HG02840 (cell line): ENCODE results near the gene USH2A.

ENCODE experiments used
- ATAC-seq: cut with Tn5 transposase; IDR thresholded peaks from one replicate; pipeline ENCODE4 v1.9.1; 2021; ENCODE audit warnings: mild to moderate bottlenecking, moderate library complexity, moderate number of reproducible peaks; ENCODE audit not compliant: unreplicated experiment, low FRiP score

Gene USH2A, protein sequence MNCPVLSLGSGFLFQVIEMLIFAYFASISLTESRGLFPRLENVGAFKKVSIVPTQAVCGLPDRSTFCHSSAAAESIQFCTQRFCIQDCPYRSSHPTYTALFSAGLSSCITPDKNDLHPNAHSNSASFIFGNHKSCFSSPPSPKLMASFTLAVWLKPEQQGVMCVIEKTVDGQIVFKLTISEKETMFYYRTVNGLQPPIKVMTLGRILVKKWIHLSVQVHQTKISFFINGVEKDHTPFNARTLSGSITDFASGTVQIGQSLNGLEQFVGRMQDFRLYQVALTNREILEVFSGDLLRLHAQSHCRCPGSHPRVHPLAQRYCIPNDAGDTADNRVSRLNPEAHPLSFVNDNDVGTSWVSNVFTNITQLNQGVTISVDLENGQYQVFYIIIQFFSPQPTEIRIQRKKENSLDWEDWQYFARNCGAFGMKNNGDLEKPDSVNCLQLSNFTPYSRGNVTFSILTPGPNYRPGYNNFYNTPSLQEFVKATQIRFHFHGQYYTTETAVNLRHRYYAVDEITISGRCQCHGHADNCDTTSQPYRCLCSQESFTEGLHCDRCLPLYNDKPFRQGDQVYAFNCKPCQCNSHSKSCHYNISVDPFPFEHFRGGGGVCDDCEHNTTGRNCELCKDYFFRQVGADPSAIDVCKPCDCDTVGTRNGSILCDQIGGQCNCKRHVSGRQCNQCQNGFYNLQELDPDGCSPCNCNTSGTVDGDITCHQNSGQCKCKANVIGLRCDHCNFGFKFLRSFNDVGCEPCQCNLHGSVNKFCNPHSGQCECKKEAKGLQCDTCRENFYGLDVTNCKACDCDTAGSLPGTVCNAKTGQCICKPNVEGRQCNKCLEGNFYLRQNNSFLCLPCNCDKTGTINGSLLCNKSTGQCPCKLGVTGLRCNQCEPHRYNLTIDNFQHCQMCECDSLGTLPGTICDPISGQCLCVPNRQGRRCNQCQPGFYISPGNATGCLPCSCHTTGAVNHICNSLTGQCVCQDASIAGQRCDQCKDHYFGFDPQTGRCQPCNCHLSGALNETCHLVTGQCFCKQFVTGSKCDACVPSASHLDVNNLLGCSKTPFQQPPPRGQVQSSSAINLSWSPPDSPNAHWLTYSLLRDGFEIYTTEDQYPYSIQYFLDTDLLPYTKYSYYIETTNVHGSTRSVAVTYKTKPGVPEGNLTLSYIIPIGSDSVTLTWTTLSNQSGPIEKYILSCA (N-terminal part only)

DNA sequence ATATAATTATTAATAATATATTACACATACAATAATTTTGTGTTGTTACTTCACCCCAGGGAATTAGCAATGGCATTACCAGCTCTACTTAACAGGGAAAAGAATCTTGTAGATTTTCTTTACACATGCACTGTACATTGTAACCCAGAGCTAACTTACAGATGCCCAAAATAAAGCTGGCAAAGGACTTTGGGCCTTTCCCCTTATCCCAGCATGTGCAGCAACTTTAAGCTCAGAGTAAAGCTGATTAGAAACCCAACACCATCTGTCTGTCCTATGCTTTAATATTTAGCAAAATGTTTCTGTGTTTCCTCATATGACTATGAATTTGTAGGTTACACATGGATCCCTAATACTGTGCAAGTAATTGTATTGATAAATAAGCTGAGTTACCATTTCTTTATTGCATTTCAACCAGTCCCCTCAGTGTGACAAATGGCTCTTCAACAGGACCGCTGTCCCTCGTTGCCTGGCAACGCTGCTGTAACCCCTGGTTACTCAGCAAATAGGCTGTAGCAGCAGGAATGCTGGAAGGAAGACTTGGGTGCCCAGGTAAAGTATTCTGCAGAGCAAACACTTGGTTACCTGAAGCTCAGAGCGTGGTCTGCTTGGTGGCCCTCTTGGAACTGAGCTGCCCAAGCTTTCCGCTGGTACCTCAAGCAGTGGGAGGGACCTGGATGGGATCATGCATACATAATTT is at the start of gene USH2A:
Gene USH2A (minus strand): TSS at position 628 of the 700 bp plus-strand sequence. CDS start 1,112 bp downstream, outside the sequence.
- no peak for ATAC-seq

DNA sequence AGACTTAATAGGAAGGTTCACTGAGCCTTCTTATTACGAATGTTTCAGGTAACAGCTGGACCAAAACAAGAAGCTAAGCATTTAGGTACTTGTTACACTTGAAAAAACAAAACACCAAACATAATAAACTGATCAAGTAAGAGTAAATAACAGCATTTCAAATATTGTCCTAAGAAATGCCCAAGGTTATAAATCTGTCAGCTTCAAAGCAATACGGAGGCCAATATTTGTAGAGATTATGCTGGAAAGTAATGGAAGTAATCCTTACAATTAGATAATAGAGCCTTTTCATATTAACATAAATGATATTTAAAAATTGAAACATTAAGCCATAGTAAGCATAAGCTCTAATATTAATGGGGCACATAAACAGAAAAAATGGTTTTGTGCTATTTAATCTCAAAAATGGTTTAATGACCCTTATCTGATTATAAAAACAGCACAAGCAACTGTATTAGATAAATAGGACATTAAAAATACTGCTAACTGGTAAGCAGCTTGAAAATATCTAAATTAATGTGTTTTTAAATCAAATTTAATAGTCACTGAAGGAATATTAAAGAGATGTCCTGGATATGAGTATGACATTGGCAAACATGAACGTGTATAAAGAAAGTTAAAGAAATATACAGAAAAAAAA is 43.0 kb upstream of the USH2A start:
- ATAC-seq, result no peak

DNA sequence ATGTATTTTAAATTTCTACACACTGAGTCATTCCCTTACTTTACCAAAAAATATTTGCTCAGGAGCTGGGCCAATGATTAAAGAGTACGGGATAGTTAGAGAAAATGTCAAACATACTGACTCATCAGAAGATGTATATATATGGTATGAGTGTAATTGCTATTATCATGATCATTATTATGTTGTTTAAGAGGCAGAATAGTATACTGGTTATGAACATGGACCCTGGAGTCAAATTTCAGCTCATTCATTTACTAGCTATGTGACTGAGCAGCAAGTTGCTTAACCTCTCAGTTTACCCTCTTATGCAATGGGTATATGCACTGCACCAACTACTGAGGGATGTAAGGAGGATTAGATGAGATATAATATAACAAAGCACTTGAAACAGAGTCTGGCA is 41.2 kb upstream of the USH2A start:
- ATAC-seq, result no peak

DNA sequence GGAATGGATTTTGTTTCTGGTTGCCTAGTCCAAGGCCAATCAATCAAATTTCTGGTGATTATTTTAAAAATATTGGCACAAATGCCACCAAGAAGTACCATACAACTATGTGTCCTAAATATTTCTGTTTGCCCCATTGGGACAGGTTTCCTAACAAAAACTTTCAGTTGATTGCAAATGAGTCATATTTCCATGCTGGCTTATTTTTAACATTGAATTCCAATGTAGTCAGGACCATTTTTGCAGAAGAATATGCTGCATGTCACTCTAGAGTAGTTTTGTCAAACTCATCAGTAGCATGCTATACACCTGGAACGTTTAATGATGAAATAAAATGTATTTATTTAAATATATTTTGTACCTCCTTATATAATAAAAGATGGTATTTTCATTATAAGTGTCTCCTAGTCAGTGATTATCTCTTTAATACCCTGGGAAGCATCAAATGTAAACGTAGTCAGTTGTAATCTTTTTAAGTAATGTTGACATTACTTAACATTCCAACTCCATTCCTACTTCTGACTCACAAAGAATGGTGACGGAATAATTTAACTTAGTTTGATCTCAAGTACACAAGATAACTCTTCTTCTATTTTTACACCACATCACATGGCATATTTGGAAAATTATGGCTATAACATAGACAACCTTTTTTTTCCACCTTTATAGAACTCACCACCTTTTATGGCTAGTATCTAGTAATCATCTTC is 39.0 kb upstream of the USH2A start:
- no peak for ATAC-seq

DNA sequence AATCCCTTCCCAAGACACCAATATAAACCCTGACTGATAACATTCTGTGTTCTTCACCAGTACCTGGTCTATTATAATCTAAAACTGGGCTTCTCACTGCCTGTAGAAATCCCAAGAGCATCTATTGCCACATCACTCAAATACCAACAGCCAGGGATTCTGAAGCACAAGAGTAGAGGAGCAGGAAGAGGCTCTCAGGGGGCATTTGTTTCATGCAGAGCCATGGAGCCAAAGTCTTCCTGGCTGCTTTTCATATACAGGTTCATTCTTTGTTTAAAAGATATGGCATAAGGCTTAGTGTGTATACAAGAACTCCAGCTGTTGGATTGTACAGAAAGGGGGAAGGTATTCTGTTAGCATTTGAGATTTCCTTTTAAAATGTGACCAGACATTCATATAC is 38.2 kb upstream of the USH2A start:
- no peak for ATAC-seq

DNA sequence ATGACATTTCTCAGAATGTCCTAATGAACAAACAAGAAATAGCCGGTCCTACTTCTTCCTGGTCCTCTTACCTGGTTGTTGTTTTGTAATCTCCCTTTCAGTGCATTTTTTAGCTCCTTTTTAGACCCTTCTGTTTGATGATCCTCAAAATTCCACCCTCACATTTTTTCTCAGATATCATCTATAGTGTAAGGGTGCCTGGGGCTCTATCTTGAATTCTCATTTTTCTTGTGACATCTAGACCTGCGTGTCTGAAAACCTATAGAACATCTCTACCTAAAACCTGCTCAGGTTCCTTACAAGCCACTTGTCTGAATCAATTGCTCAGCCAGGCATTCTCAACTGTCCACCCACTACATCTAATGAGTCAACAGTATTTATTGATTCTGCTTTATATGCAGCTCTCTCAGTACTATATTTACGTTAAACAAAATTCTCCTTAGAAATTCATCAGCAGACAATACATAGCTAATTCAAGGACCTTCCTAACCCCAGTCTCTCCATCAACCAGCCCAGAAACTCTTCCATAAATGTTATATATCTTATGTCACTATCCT is 36.5 kb upstream of the USH2A start:
- no peak for ATAC-seq

DNA sequence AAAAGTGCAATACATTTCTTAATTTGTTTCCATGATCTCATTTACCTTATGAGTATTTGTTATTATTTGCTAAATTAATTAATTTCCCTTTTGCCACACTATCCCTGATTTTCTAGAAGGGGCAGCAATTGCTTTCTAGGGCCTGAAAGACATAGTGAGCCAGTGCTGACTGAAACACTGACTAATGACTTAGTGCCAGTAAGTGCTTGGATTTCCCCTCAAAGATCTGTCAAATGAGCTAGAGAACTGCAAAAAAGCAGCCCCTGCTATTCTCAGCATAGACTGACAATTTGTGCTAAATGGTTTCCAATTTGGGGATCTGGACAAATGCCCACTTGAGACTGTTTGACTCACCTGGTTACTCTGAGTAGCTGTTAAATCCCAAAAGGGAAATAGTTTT is 35.6 kb upstream of the USH2A start:
- ATAC-seq, result no peak

DNA sequence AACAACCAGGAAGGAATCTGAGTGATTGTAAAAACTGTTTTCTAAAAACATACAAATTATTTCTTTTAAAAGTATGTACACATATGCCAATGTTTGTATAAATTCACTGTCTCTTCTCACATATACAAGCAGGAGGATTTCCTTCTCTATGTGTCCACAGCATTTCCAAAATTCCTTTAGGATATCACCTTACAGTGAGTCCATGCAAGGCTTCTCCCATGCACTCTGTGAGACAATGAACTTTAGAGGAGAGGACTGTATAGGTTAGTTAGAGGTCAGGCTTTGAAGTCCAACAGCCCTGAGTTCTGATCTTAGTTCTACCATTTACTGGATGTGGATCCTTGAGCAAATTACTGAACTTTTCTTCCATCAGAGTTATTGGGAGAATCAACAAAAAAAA is 34.1 kb upstream of the USH2A start:
- ATAC-seq, result no peak

DNA sequence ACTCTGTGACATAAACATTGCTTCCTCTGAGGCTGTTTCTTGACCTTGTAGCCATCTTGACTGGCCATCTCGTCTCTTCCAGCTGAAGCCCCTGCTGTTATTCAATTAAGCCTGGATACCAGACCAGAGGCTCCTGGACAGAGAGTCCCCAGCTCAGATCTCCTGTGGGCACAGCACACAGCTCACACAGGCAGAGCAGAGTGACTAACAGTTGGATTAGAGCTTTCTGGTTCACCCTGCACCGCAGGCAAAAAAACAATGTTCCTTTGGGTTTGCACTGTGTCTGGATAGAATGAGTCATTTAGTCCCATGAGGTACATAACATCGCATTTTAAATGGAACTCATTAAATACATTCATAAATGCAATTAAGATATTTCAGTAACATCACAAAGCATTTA is 33.4 kb upstream of the USH2A start:
- no peak for ATAC-seq

DNA sequence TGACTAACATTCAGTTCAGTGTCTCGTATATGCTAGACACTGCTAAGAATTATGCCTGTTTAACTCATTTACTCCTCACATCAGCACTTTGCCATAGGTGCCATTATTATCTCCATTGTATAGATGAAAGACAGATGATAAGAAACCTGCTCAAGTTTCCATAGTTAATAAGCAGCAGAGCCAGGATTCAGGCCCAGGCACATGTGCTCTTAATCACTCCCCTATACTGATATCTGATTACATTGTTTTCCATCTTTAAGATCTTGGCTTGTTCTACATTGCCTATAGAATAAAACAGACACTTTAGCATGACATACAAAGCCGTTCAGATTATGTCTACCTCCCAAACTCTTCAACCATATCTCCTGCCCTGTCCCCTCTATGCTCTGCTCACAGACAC is 30.5 kb upstream of the USH2A start:
- no peak for ATAC-seq

DNA sequence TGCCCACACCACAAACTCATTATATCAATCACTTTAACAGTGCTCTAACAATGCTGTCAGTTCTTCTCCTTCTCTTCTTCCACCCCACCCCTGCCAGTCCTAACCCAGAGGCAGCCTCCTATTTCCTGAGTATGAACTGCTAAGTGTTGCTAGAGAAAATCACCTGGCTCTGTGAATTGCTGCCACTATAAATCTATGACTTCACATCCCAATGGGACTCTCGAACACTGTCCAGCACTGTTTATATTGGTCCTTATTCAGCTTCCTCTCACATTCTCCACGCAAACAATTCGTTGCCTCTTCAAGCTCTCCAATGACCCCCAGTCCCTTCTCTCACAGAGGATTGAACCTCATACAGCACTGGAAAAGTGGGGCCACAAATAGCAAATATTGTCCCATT is 27.0 kb upstream of the USH2A start:
- no peak for ATAC-seq

DNA sequence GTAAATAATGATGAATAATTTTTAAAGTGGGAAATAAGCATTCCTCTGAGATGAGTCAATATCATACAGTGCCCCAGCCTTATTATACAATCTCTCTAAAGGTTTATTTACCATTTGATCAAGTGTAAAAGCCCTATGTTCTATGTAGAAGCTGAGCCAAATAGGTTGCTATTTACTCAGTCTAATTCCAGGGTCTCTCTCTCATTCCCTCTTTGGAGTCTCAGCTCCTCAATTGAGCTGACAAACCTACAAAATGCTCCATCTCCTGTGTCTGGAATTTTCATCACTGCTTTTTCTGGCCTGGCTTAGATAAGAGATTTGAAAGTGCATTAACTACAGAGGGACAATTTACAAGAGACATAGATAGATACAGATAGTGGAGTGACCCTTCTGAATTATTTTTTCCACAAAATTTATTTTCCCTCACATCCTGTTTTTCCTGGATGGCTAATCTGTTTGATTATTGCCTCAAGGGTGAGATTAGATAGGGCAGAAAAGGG is 24.8 kb upstream of the USH2A start:
- ATAC-seq, result no peak

DNA sequence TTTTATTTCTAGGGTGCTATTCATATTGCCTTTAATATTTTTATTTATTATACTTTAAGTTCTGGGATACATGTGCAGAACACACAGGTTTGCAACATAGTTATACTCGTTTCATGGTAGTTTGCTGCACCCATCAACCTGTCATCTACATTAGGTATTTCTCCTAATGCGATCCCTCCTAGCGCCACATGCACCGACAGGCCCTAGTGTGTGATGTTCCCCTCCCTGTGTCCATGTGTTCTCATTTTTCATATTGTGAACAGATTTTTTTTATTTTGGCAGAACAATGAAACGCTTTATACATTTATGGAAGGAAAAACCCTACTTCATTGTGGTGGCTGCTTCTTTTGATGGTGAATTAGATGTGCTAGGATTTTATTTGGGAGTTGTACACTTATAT is 14.4 kb upstream of the USH2A start:
- ATAC-seq, result no peak

DNA sequence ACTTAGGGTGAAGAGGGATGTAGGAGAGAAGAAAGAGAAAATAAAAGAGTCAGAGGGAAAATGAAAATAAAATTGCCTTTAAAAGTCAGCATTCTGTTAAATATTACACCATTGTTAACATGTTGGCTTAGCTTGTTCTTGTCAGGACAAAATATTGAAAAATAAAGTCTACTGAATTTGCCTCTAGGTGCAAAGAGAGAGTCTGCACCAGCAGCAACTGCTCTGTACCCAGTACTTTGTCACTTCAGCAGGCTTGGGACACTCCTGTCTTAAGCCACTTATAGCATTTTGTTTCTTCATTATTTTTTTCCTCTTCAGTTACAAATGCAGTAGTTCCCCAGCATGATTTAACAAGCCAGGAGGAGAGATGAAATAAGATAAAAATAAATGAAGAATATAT is 11.0 kb upstream of the USH2A start:
- ATAC-seq, result no peak

DNA sequence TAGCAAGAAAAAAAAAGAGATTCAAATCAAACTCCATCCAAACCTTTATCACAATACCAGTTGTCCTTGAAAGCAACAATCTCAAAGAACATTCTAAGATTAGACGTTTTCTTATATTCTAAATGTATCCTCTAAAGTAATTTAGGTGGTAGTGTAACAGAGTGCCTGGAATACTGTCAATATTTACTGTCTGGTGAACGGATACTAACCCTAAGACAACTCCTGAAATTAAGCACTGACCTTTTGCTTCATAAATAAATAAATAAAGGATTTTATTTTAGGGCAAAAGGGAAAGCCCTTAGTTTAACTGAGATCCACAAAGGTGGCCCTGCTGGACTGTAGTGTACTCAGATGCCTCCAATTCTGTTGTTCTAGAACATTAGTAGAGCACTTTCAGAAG is 9.9 kb upstream of the USH2A start:
- no peak for ATAC-seq

DNA sequence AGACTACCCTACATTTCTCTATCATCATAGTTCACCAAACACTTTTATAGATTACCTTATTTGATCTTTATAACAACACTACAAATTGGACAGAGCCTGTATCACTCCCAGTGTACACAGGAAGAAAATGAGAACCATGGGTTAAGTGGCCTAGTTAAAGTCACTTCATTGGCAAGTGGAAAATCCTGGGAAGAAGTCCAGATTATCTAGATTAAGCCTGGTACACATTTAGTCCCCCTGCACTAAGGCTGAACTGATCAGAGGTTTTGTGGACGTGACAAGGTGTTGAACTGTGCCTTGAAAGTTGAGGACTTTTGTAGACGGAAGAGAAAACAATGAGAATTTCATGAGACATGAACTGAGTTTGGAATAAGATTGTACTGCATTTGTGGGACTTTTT is 7.5 kb upstream of the USH2A start:
- no peak for ATAC-seq

DNA sequence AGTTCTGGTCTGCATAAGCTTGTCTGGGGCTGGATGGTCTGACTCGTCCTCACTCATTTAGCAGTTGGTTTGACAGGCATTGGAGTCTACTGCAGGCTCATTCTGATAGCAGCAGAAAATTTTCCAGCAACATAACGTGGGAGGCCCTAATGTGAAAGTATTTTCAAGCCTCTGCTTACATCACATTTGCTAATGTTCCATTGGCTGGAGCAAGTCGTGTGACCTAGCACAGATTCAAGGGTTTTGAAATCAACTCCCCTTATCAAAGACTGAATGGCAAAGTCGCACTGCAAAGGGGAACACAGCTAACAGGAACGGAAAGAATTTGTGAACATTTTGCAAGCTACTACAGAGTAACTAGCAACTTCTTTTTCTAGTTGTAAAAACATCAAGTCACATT is 2.3 kb upstream of the USH2A start:
- no peak for ATAC-seq

DNA sequence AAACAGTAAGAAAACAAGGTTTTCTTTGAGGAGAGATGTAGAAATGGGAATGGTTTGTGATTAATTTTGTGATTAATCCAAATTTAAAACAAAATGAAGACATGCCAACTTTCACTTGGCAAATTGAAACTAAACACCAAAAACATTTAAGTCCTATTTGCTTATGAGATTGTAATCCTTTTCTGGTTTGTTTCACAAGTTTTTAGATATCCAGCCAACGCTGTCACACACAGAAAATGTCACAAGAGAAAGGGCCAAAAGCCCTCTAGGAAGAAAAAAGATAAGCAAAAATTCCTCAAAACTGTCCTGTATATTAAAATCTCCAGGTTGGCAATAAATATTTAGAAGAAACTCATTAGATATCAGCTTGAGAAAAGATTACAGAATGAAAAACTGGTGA is 2.5 kb downstream of the USH2A start:
- ATAC-seq, result no peak

DNA sequence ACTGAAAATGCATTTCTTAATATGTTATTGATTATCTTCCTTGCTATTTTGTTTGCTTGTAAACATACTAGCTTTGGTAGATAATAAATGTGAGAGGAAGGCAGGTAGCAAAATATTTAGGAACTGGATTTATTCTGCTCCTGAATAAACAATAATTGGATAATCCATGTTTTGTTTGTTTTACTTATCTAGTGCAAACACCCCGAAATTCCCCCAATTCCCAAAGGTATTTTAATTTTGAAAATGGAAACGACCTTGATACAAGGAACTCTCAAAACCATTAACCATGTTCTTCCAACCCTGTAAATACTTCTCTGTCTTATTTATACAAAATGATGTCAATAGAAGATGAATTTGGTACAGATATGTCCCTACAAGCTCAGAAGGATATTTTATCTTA is 3.0 kb downstream of the USH2A start:
- no peak for ATAC-seq
